Measurements from ENCODE around the gene KDM1B. TPM values are rescaled to one million over a fixed set of nuclear protein-coding genes. Genes with fewer than 3 reads are reported as not detected.
A peak's percentile ranks its signal among the peaks of the same experiment; 100 is the strongest.

Gene KDM1B
- total and polyA plus RNA-seq, 9 of the 15 experiments (the other 6 are each of a cell fraction or from before 2014, with no cell fraction given), result 1.4 to 58.9 (median 36.3) TPM

DNA sequence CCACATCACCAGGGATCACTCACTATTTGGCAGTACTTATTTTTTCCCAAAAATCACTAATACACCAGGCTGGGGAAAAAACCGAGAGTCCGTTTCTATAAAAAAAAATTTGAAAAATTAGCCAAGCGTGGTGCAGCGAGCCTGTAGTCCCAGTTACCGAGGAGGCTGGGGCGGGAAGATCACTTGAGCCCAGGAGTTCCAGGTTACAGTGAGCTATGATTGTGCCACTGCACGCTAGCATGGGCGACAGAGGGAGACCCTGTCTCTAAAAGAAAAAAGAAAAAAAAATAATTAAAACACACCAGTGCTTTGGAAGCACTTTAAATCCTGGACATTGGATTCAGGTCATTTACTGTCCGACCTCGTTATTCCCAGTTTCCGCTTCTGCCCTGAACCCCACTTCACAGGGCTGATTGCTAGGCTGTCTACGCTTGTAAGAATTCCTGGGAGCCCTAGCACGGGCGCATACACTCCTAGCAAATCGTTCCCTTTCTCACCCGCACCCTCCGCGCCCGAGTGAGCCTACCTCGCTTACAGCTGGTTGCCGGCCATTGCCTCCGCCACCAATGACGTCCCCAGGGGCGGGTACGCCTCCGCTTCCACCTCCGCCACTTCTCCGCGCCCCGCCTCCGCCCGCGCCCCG, 594 bp upstream of the KDM1B start, which contains the start of gene TPMT (continued):
- TF ChIP-seq MCM3 (IDR thresholded peaks at IDR 0.05) (no peak), ZNF232 (CRISPR knock-in tag; IDR thresholded peaks at IDR 0.05) (no peak), SLC30A9 (CRISPR knock-in tag; IDR thresholded peaks at IDR 0.05) (no peak), TRIM25 (IDR thresholded peaks at IDR 0.05; ENCODE audit: borderline replicate concordance) (peak; percentile 90; the same call in 1 of the 2 replicates), HMG20B (CRISPR knock-in tag; IDR thresholded peaks at IDR 0.05) (no peak), FOXK2 (conservative IDR thresholded peaks at IDR 0.05 in 1 of 2, IDR thresholded peaks at IDR 0.05 in 1 of 2; ENCODE audit: low read depth in 2 of 2) (0 out of 4 replicates have a peak, but pooled peaks have one; percentile 12 to 29), NBN (IDR thresholded peaks at IDR 0.05; ENCODE audit: low read depth) (peak; percentile 90; the same call in 1 of the 2 replicates), DIDO1 (tag; IDR thresholded peaks at IDR 0.05; ENCODE audit: low read depth) (no peak), NFE2L1 (tag; IDR thresholded peaks at IDR 0.05; ENCODE audit: borderline replicate concordance, low read depth) (no peak), RBM15 (IDR thresholded peaks at IDR 0.05; ENCODE audit: insufficient read depth, low read length) (no peak), ETV5 (CRISPR knock-in tag; IDR thresholded peaks at IDR 0.05; ENCODE audit: low read depth) (no peak), UBTF (IDR thresholded peaks at IDR 0.05; ENCODE audit: borderline replicate concordance in 1 of 2, low read depth in 2 of 2, low read length in 2 of 2) (no peak), NCOA1 (IDR thresholded peaks at IDR 0.05; ENCODE audit: low read depth) (peak; percentile 62; the same call in 1 of the 2 replicates)
- TF ChIP-seq, protein P1, sequence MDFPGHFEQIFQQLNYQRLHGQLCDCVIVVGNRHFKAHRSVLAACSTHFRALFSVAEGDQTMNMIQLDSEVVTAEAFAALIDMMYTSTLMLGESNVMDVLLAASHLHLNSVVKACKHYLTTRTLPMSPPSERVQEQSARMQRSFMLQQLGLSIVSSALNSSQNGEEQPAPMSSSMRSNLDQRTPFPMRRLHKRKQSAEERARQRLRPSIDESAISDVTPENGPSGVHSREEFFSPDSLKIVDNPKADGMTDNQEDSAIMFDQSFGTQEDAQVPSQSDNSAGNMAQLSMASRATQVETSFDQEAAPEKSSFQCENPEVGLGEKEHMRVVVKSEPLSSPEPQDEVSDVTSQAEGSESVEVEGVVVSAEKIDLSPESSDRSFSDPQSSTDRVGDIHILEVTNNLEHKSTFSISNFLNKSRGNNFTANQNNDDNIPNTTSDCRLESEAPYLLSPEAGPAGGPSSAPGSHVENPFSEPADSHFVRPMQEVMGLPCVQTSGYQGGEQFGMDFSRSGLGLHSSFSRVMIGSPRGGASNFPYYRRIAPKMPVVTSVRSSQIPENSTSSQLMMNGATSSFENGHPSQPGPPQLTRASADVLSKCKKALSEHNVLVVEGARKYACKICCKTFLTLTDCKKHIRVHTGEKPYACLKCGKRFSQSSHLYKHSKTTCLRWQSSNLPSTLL (IDR thresholded peaks at IDR 0.05), result no peak; the same call in 1 of the 2 replicates
- TF ChIP-seq, protein P2, sequence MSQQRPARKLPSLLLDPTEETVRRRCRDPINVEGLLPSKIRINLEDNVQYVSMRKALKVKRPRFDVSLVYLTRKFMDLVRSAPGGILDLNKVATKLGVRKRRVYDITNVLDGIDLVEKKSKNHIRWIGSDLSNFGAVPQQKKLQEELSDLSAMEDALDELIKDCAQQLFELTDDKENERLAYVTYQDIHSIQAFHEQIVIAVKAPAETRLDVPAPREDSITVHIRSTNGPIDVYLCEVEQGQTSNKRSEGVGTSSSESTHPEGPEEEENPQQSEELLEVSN (IDR thresholded peaks at IDR 0.05; ENCODE audit: borderline replicate concordance in 1 of 2, extremely low read depth in 1 of 2, insufficient read depth in 1 of 2, insufficient read length in 1 of 2, low read depth in 1 of 2, low read length in 1 of 2, poor library complexity in 1 of 2, severe bottlenecking in 1 of 2), result no peak
- TF ChIP-seq, protein P3, sequence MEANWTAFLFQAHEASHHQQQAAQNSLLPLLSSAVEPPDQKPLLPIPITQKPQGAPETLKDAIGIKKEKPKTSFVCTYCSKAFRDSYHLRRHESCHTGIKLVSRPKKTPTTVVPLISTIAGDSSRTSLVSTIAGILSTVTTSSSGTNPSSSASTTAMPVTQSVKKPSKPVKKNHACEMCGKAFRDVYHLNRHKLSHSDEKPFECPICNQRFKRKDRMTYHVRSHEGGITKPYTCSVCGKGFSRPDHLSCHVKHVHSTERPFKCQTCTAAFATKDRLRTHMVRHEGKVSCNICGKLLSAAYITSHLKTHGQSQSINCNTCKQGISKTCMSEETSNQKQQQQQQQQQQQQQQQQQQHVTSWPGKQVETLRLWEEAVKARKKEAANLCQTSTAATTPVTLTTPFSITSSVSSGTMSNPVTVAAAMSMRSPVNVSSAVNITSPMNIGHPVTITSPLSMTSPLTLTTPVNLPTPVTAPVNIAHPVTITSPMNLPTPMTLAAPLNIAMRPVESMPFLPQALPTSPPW (CRISPR knock-in tag; IDR thresholded peaks at IDR 0.05), result no peak

Measured in K562 (cell line).